Progenitor cell of endocrine pancreas (in vitro differentiated cells): ENCODE data around the gene PDXK. TPM values are rescaled to one million over a fixed set of nuclear protein-coding genes. Genes with fewer than 3 reads are reported as not detected.
A peak's percentile ranks its signal among the peaks of the same experiment; 100 is the strongest.

Source experiments
- DNase-seq: peaks from one replicate; pipeline ENCODE4 v3.0.0; 2021; ENCODE audit warnings: low spot score; ENCODE audit not compliant: unreplicated experiment
- H3K27ac Mint-ChIP-seq: 2 replicates; pipeline ENCODE4 v1.8.0; 2021; ENCODE audit warnings: mild to moderate bottlenecking, moderate library complexity, mixed read lengths
- H3K27me3 Mint-ChIP-seq: 2 replicates; pipeline ENCODE4 v1.8.0; 2021; ENCODE audit warnings: mixed read lengths
- H3K36me3 Mint-ChIP-seq: 2 replicates; pipeline ENCODE4 v1.8.0; 2022; ENCODE audit warnings: mixed read lengths; ENCODE audit not compliant: insufficient read depth
- H3K4me1 Mint-ChIP-seq: 2 replicates; pipeline ENCODE4 v1.8.0; 2021; ENCODE audit warnings: low read depth, mixed read lengths
- H3K4me3 Mint-ChIP-seq: 2 replicates; pipeline ENCODE4 v1.8.0; 2021; ENCODE audit warnings: low read depth, mild to moderate bottlenecking, moderate library complexity, mixed read lengths
- H3K9me3 Mint-ChIP-seq: 2 replicates; pipeline ENCODE4 v1.8.0; 2021; ENCODE audit warnings: low read depth, mixed read lengths
- CTCF ChIP-seq: fragments of 200-600 bp; sonication (generic); IDR thresholded peaks from one replicate; pipeline ENCODE4 v1.5.0; 2021; ENCODE audit warnings: antibody characterized with exemption, mild to moderate bottlenecking; ENCODE audit not compliant: unreplicated experiment
- total RNA-seq: library from RNA; stranded (reverse); gene quantifications from 2 replicates; pipeline ENCODE4 v1.2.1, GENCODE V29; 2021

PDXK gene
- total RNA-seq, 1 donor from 2014 or later = 57.6 TPM

GRCh38 chr21:43777953-43778352, 59.0 kb downstream of the PDXK start:
- no peaks in the 10 kb centered on the region for H3K9me3 Mint-ChIP-seq
- peak overlapping the region; percentile 70 for H3K4me3 Mint-ChIP-seq
- DNase-seq = no peak
- no peaks in the 10 kb centered on the region for H3K27me3 Mint-ChIP-seq
- H3K36me3 Mint-ChIP-seq = peaks cover 8% of the 10 kb centered on the region
- TF ChIP-seq CTCF = no peak
- peaks cover 13% of the 10 kb centered on the region for H3K4me1 Mint-ChIP-seq
- H3K27ac Mint-ChIP-seq = no peak overlapping the region

GRCh38 chr21:43778469-43779335, 59.8 kb downstream of the PDXK start:
- TF ChIP-seq CTCF = no peak
- Mint-ChIP-seq H3K4me3 (peak overlapping the region; percentile 31), H3K9me3 (no peaks in the 10 kb centered on the region), H3K36me3 (peaks cover 3% of the 10 kb centered on the region), H3K27ac (peak overlapping the region; percentile 74), H3K27me3 (no peaks in the 10 kb centered on the region), H3K4me1 (peaks cover 13% of the 10 kb centered on the region)
- DNase-seq = no peak

- Mint-ChIP-seq H3K36me3 (no peaks in the 10 kb centered on the region), H3K27me3 (no peaks in the 10 kb centered on the region), H3K27ac (no peak overlapping the region), H3K4me1 (peaks cover 11% of the 10 kb centered on the region), H3K4me3 (no peak overlapping the region), H3K9me3 (no peaks in the 10 kb centered on the region)
- no peak for TF ChIP-seq CTCF
- no peak for DNase-seq
Observed at GRCh38 chr21:43779660-43780059, 60.7 kb downstream of the PDXK start.

- DNase-seq = no peak
- no peak overlapping the region for H3K4me3 Mint-ChIP-seq
- no peaks in the 10 kb centered on the region for H3K36me3 Mint-ChIP-seq
- H3K4me1 Mint-ChIP-seq = peaks cover 3% of the 10 kb centered on the region
- no peak overlapping the region for H3K27ac Mint-ChIP-seq
- no peaks in the 10 kb centered on the region for H3K9me3 Mint-ChIP-seq
- TF ChIP-seq CTCF = no peak
- no peaks in the 10 kb centered on the region for H3K27me3 Mint-ChIP-seq
Observed at GRCh38 chr21:43781846-43782245, 62.9 kb downstream of the PDXK start.

- DNase-seq = no peak
- Mint-ChIP-seq H3K9me3 (no peaks in the 10 kb centered on the region), H3K4me1 (peaks cover 3% of the 10 kb centered on the region), H3K4me3 (no peak overlapping the region), H3K27me3 (no peaks in the 10 kb centered on the region), H3K27ac (no peak overlapping the region), H3K36me3 (no peaks in the 10 kb centered on the region)
- no peak for TF ChIP-seq CTCF
Observed at GRCh38 chr21:43782431-43783097, 63.6 kb downstream of the PDXK start.
